GM19438 (cell line): Measurements from ENCODE around the gene KCNN1.
"Not testable (repeated sequence)": the region's sequence is repeated elsewhere in the genome, so short reads cannot be mapped to it uniquely, and the experiment has no call there.

ENCODE experiments used
- ATAC-seq: cut with Tn5 transposase; IDR thresholded peaks from one replicate; pipeline ENCODE4 v1.9.1; 2021; ENCODE audit warnings: low read depth; ENCODE audit not compliant: unreplicated experiment

KCNN1 gene

GRCh38 chr19:17966550-17967256 is at the start of gene KCNN1:
Gene KCNN1 (plus strand): TSS chr19:17967107. CDS start chr19:17973889, 6,782 bp downstream.
- no peak for ATAC-seq

DNA sequence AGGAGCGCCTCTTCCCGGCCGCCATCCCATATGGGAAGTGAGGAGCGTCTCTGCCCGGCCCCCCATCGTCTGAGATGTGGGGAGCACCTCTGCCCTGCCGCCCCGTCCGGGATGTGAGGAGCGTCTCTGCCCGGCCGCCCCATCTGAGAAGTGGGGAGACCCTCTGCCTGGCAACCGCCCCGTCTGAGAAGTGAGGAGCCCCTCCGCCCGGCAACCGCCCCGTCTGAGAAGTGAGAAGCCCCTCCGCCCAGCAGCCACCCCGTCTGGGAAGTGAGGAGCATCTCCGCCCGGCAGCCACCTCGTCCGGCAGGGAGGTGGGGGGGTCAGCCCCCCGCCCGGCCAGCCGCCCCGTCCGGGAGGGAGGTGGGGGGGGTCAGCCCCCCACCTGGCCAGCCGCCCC is 48.8 kb upstream of the KCNN1 start:
- ATAC-seq = not testable (repeated sequence)

GRCh38 chr19:17919122-17919521 is 47.8 kb upstream of the KCNN1 start:
- ATAC-seq = not testable (repeated sequence)

DNA sequence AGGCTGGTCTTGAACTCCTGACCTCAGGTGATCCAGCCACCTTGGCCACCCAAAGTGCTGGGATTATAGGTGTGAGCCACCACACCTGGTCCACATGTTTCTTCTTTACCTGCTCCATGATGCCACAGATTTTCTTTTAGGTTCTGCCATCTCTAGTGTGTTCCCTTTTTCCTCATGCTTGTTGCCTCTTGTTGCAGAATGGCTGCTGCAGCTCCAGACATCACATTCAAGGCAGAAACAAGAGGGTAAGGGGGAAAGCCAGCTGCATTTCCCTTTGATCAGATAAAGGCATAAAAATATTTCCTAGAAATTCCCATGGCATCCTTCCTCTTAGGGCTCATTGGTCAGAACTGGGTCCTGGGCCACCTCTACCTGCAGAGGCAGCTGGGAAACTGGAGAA is 46.4 kb upstream of the KCNN1 start:
- ATAC-seq = no peak

DNA sequence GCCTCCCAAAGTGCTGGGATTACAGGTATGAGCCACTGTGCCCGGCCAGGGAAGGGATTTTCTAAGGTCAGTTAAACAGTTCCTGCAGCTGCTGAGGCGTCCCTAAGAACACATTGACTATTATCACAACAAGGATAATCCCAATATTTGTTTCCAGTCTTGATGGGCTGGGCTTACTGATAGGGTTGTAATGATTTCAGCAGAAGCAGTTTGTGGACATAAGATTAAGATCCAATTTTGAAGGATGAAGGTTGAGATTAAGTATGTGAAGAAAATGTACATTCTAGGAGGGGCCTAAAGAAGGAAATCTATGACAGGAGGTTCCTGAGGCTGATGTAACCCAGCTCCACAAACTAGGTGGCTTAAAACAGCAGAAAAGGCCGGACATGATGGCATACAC is 44.8 kb upstream of the KCNN1 start:
- no peak for ATAC-seq

DNA sequence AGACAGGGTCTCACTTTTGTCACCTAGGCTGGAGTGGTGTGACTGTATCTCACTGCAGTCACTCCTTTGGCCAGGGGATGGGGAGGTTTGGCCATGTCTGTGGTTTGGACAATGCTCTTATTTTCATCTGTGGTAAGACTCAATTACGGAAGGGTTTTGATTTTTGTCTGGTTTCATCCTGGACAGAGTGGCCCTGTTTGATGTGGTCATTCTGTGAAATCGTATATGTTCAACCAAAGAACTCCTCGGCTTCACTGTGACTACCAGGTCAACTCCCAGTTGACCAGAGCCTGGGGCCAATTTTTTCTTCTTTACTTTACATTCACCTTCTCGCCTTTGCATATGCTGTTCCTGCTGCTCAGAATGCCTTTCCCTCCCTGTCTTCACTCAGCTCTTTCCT is 40.9 kb upstream of the KCNN1 start:
- ATAC-seq = no peak

DNA sequence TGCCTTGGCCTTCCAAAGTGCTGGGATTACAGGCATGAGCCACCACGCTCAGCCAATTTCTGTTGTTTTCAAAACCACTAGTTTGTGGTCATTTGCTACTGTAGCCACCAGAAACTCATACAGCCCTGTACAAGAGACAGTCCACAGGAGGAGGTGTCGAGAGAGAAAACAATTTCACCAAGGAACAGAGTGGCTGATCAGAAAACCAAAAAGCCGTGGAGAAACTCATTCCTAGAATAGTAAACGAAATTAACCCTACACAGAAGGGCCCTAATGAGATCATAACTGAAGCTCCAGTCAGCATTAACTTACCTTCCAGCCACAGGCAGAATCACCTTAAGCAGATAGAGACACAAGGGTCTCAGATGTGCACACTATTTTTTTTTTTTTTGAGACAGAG is 37.9 kb upstream of the KCNN1 start:
- ATAC-seq = no peak

DNA sequence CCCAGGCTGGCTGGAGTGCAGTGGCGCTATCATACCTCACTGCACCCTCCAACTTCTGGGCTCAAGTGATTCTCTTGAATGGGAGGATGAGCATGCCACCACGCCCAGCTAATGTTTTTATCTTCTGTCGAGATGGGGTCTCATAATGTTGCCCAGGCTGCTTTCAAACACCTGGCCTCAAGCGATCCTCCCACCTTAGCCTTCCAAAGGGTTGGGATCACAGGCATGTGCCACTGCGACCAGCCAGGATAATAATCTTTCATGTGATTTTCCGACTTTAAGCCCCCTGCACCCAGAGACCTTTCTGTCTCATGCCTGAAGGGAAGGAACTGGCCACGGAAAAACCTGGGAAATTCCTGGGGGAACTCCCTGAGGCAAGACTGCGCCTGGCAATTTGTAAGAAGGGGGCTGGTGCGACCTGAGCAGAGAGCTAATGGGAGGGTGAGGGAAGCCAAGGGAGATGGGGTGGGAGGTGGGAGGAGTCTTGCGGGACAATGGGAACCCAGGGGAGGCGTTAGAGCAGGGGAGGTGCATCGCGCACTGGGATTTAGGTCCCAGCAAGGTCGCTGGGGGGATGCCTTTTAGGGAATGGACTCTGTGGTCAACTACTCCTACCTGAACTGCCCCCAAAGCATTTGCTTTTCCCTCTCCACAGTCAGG is 35.2 kb upstream of the KCNN1 start:
- ATAC-seq = no peak

DNA sequence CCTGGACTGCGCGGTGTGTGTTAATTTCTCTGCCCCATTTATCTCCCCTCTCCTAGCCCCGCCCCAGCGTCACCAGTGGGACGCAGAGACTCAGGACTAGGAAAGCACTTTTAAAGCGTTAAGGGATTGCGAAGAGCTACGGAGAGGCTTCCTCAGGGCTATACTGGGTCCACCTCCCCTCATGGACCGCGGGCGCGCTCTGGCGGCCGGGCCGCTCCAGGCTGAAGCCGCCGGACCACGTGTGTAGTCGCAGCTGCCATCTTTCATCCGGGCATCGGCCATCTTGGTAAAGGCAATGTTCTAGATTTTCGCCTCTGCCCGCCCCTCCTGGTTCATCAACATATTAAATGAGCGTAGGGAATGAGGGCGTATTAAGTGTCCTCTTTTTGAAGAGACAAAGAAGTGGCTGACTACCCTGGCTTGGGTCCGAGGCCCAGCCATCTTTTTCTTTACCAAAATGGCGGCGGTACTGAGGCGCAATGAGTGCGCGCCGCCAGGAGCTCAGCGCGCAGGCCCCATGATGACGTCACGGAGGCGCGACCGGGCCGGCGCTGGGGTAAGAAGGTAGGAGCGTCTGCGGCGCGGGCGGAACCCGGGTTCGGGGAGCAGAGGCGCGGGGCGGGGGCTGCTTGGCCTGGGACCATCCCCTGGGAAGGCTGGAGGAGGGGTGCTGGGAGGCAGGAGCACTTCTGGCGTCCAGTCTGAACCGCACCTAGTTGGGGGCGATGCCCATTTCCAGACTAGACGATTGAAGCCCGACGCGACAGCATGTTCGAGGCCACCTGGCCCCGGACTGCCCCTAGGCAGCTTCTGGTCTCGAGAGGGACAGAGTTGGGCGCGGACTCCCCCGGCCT is 34.2 kb upstream of the KCNN1 start, which contains the start of gene CCDC124:
CCDC124 (plus strand) TSS at position 531 of the 854 bp plus-strand sequence. CDS start 3,406 bp downstream, outside the sequence.
- ATAC-seq = peak; percentile 74

GRCh38 chr19:17933414-17934129 is 33.3 kb upstream of the KCNN1 start:
- no peak for ATAC-seq

- ATAC-seq = no peak
Observed at GRCh38 chr19:17936379-17936778, 30.5 kb upstream of the KCNN1 start.

- no peak for ATAC-seq
Observed at GRCh38 chr19:17937371-17937900, 29.5 kb upstream of the KCNN1 start.

DNA sequence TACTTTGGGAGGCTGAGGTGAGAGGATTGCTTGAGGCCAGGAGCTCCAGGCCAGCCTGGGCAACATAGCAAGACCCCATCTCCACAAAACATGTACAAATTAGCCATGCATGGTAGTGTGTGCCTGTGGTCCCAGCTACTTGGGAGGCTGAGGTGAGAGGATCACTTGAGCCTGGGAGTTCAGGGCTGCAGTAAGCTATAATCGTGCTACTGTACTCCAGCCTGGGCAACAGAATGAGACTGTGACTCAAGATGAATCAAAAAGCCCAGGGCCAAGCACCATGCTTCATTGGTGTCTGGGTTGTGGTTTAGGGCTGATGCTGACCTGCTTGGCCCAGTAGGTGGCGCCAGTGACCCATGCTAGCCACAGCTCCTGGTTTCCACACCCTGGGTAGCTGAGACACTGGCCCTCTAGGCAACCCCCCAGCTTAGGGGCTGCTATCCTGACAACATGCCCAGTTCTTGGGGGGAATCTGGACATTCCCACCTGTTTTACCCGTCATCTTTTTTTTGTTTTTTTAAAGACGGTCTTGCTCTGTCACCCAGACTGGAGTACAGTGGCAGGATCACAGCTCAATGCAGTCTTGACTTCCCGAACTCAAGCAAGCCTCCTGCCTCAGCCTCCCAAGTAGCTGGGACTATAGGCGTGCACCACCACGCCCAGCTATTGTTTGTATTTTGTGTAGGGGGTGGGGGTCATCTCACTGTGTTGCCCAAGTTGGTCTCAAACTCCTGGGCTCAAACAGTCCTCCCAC is 28.6 kb upstream of the KCNN1 start:
- ATAC-seq = no peak

- no peak for ATAC-seq
Observed at GRCh38 chr19:17942181-17942580, 24.7 kb upstream of the KCNN1 start.

GRCh38 chr19:17942582-17943273 is 24.2 kb upstream of the KCNN1 start:
- ATAC-seq = no peak

DNA sequence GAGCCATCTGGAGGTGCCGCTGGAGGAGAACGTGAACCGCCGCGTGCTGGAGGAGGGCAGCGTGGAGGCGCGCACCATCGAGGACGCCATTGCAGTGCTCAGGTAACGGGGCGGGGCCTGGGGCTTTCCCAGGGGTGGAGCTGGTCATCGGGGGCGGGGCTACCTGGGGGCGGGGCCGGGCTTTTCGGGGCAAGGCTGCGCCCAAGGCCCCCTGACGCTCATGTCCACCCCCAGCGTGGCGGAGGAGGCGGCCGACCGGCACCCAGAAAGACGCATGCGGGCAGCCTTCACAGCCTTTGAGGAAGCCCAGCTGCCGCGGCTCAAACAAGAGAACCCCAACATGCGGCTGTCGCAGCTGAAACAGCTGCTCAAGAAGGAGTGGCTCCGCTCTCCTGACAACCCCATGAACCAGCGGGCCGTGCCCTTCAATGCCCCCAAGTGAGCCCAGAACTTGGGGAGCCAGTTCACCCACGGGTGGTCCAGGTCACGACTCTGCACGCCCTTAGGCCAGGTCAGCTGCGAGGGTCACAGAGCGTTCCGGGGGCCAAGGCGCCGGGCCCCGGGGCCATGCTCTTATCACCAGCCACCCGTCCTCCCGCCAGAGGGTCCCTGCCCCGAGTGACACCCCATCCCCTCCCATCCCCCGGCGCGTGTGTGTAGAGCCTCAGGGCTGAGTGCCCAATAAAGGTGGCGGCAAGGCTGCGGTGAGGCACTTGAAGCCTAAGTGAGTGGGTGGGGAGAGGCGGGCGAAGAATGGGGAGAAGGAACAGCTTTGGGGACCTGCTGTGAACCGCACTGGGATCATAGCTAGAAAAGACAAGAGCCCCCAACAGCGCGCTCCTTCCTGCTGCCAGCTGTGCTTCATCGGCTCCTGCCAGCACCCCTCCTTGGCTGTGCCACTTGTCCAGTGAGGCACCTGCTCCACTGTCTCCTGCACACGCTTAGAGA is 23.4 kb upstream of the KCNN1 start:
- no peak for ATAC-seq

- no peak for ATAC-seq
Observed at GRCh38 chr19:17944301-17944700, 22.6 kb upstream of the KCNN1 start.
